Urothelium cell line (cell line): ENCODE results near the gene KIAA0513.
"Not testable (repeated sequence)": the region's sequence is repeated elsewhere in the genome, so short reads cannot be mapped to it uniquely, and the experiment has no call there.

ENCODE experiments used
- DNase-seq: peaks from one replicate; pipeline ENCODE4 v3.0.0; 2011; ENCODE audit warnings: low spot score, mixed read lengths
- FAIRE-seq: peaks from 2 replicates; lab custom pipeline; 2011; peaks lifted over from hg19 to GRCh38; lab: Jason Lieb, UNC

KIAA0513 gene

DNA sequence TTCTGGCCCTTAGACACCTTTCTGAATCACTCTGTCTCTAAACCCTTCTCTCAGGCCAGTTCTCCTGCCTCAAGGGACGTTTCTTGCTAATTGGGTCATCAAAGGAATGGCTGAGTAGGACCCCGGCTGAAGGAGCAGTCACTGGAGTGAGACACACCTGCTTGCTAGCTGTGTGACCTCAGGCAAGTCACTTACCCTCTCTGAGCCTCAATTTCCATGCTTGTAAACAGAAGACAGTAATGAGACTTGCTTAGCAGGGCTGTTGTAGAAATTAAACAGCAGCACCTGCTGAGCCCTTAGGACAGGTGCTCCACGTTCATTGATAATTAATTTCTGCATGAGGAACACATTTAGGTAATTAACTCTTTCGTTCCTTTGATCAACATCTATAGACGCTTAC is 77.9 kb downstream of the KIAA0513 start:
- DNase-seq (no peak), FAIRE-seq (no peak)

DNA sequence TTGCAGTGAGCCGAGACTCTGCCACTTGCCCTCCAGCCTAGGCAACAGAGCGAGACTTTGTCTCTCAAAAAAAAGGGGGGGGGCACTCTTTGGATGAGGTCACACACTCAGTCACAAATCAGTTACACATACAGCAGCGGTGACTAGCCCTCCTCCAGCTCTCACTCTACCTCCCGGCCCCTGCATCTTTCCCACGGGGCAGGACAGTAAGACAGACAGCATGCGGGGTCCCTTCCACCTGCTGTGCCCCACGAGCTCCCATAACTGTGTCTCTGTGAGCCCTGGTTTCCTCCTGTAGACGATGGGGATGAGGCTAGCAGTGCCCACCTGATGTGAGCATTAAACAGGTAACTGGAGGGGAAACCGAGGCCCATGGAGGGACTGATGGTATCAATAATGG is 79.5 kb downstream of the KIAA0513 start:
- no peak for FAIRE-seq

DNA sequence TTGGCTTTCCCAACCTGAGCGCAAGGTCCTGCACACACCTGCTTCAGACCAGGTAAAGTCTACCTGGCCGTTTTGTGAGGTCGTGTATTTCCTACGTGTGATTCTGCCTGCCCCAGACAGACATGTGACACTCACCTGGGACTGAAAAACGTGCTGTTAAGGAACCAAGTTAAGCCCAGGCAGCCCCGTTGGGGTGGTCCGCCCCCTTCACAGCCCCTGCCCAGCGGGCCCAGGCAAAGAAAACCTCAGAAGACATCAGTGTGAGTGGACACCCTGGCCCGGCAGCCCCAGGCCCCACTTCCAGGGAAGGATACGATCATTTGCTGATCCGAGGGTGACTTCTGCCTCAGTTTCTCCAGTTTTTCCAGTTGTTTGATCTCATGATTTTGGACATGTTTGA is 79.9 kb downstream of the KIAA0513 start:
- DNase-seq, result no peak
- no peak for FAIRE-seq

More for the DNA sequence above, 79.5 kb downstream of the KIAA0513 start:
- DNase-seq, result no peak

DNA sequence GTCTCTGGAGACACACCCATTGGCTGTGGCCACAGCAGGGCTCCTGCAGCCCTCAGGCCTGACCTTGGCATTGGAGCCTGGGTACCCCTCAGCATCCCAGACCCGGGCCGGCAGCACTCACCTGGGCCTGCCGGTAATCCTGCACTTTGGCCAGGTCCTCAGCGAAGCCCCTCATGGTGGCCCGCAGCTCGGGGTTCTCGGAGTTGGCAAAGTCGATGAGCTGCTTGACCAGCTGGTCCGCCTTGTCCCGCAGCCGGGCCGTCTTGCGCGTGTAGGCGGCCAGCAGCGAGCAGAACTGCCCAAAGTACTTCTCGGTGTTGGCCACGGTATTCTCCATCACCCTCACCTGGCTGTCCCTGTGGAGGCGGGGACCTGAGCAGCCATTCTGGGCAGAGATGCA is 82.5 kb downstream of the KIAA0513 start:
- DNase-seq, result no peak
- no peak for FAIRE-seq

DNA sequence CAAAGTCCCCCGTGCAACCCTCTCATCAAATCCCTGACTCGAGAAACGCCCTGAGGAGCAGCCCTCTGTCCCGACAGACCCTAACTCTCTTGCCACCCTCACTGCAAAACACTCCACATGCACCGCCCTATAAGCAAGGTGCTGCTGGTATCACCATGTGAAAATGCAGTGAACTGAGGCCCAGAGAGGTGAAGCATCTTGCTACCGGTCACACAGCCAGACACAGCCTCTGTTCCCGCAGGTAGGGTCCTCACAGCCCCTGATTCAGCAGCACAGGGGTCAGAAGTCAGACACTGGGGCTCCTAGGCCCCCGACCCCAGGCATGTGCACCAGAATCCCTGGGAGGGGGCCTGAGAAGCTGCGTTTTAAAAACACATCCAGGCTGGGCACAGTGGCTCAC is 83.6 kb downstream of the KIAA0513 start:
- FAIRE-seq, result no peak
- no peak for DNase-seq

DNA sequence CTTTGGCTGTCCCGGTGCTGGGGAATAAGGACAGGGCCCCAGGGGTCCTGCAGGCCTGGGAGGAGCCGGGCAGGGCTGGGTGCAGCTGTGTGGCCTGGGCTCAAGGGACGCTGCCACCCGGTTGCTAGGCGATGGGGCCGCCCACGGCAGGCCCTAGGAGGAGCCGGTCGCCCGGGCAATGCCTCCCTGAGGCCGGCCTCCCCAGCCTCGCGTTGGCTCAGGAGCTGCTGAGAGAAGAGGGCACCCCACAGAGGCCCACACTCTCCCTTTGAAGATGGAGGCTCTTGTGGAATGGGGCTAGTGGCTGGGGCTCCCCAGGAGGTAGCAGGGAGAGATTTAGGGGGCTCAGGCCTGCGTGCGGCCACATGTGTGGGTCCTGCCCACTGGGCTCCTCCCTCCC is 84.8 kb downstream of the KIAA0513 start, which contains the start of gene CIBAR2:
Gene CIBAR2 (minus strand): TSS at position 109 of the 400 bp plus-strand sequence. CDS start 120 bp downstream, outside the sequence.
- DNase-seq (peak; percentile 65), FAIRE-seq (no peak)

DNA sequence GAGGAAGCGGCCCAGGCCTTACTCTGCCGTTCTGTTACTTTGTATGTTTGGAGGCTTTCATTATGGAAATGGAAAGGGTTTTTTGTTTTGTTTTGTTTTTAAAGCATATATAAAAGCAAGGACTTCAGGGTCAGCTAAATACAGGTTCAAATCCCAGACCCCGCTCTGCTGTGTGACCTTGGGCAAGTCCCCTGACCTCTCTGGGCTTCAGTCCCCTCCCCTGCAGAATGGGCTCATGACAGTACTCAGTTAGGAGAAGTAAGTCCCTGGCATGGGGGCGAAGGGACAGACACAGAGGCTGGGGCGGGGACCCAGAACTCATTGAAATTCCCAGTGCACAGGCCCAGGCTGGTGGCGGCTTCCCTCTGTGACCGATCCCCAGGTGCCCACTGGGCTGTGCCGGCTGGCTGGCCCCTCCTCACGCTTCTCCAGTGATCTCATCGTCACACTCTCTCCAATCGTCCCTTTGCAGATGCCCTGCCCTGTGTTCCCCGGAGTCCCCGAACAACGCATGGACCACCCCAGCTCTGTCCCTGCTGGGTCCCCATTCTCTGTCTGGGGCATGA is 85.7 kb downstream of the KIAA0513 start:
- FAIRE-seq (no peak), DNase-seq (no peak)

DNA sequence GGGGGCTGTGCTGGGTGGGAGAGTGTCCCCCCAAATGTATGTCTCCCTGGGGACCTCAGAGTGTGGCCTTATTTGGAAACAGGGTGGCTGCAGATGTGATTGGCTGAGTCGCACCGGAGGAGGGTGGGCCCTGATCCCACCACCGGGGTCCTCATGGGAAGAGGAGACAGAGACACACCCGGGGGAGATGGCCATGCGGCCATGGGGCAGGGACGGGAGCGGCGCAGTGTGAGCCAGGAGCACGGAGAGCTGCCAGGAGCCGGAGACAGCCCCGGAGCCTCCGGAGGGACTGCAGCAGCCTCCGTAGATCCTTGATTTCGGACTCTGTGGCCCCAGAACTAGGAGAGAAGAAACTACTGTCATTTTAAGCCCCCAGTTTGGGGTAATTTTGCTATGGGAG is 86.3 kb downstream of the KIAA0513 start:
- no peak for DNase-seq
- no peak for FAIRE-seq

DNA sequence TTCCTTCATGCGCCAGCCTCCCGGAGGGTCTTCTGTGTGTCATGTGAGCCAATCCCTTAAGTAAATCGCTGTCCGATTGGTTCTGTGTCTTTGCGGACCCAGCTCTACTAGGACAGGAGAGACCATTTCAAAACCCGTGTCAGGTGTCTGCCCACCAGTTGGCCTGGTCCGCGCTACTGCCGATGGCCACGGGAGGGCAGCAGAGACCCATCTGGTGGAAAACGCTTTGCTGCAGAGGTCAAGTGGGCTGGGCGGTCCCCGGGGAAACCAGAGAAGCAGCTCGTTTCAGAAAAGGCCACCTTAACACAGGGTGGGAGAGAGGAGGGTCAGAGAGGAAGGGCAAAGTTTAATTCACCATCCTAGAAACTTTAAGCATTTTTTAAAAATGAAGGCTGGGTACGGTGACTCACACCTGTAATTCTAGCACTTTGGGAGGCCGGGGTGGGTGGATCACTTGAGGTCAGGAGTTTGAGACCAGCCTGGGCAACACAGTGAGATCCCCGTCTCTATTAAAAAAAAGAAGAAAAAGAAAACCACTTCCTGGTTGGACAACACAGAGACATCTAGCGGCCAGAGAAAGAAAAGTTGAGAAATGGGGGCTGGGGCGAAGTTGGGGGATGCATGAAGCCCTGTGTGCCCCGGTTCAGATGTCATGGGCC is 87.4 kb downstream of the KIAA0513 start:
- FAIRE-seq (peak; percentile 59), DNase-seq (peak; percentile 93)

DNA sequence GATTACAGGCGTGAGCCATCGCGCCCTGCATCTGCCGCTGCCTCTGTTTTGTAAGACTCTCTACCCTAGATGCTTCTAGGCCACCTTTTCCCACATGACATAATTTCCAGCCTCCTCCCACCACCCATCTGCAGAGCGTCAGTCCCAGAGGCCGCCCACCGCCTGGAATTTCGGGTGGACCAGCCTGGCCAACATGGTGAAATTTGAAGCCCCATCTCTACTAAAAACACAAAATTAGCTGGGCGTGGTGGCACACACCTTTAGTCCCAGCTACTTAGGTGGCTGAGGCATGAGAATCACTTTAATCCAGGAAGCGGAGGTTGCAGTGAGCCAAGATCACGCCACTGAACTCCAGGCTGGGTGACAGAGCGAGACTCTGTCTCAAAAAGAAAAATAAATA is 89.8 kb downstream of the KIAA0513 start:
- FAIRE-seq (no peak), DNase-seq (no peak)

DNA sequence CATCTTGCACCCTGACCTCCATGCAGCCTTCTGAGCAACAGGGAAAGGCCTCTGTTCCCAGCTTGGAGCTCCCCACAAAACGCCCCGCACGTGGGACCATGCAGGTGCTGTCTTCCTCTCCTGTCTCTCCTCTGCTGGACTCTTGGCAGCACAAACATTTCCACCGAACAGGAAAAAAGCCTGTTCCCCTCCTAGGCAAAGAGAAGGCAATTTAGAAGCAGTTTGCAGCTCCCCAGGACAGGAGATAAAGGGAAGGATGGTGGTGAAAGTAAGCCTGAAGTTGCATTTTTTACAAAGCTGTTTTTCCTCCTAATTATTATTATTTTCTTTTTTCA is 92.4 kb downstream of the KIAA0513 start:
- FAIRE-seq (no peak), DNase-seq (no peak)

DNA sequence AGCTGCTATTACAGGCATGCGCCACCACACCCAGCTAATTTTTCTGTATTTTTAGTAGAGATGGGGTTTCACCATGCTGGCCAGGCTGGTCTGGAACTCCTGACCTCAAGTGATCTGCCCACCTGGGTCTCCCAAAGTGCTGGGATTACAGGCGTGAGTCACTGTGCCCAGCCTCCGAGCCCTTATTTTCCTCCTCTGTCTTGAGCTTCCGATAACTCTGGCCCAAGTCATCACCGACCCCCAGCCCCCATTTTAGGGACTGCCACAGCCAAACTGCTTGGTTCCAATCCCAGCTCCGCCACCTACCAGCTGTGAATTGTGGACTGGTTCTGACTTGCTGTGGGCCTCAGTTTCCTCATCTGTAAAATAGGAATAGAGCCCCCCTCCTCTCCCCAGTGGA is 95.8 kb downstream of the KIAA0513 start:
- FAIRE-seq, DNase-seq: not testable (repeated sequence)

DNA sequence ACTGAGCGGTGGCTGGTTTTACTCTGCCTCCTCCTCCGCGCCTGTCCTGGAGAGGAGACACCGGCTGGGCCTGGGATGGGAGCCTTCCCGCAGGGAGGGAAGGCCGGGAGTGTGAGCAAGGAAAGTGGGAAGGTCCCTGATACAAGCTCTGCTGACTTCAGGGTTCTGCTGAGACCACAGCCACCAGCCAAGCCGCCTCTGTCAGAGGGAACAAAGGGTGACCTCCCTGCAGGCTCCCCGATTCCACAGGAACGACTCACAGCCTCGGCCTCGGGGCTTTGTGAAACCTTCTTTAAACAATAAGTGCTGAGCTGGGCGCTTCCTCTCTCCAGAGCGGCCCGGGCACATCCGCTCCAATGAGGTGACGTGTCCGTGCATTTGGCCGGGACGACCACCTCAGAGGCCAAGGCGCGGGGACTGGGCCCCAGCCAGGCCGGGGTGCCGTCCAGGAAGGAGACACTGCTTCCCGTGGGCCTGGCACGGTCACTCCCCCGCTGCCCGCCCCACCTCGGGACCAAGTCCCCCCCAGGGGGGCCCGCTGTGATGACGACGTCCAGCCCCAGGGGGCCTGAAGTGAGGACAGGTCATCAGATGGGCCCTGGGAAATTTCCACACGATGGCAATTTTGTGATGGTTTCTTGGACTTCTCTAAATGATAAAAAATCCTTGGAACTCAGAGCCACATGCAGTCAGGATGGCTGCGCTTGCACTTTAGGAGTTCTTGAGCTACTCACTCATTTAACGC is 96.5 kb downstream of the KIAA0513 start:
- FAIRE-seq (no peak), DNase-seq (no peak)

DNA sequence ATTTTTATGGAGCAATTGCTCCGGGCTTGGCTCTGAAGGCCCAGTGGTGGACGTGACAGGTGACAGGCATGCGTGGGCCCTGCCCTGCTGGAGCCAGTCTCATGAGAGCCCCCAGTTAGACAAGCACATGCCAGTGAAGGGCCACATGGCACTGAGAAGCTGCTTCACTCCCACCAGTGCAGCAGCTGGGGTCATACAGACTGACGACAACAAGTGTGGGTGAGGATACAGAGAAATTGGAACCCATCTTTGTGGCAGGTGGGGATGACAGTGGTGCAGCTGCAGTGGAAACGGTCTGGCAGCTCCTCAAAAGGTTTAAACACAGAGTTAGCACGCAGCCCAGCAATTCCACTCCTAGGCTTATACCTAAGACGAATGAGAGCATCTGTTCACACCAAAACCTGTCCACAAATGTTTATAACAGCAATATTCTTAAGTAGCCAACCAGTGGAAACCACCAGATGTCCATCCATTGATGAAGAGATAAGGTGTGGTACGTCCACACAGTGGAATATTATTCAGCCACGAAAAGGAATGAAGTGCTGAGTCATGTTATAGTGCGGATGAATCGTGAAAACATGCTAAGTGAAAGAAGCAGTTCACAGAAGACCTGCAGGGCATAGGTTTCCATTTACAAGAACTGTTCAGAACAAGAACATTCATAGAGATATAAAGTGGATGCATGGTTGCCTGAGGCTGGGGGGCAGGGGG is 97.2 kb downstream of the KIAA0513 start:
- no peak for FAIRE-seq
- no peak for DNase-seq

DNA sequence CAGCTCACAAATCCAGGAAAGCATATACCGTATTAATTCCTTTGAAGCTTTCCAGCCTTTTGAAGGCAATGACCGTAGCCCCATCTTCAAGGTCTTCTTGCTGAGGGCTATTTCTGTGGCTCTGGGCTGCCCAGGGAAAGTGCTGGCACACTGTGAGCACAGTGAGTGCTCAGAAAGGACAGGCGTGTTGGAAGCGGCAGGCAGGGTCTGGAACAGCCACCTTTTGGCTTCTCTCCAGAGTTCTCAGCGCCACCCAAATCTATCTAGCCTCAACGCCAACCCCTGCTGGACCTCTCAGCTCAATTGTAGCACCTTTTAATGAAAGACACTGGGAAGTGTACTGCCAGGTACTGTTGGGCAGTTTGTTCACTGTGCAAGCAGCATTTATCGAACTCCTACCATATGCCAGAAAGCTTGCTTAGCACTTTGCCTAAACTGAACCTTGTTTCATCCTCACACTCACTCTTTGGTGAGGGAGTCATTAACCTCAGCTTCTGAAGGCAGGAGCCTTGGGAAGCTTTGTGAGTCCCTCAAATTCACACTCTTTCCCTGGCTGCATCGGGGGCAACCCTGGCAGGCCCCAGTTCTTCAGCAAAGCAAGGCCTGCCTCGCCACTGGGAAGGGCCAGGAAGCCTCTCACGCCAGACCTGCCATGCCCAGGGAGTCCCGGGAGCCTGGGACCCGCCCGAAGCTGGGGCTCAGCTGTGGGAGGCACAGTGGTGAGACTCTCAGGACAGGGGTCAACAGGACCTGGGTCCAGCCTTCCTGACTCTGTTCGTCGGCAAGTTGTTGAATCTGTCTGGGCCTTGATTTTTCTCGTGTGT is 98.2 kb downstream of the KIAA0513 start:
- no peak for FAIRE-seq
- DNase-seq, result no peak

DNA sequence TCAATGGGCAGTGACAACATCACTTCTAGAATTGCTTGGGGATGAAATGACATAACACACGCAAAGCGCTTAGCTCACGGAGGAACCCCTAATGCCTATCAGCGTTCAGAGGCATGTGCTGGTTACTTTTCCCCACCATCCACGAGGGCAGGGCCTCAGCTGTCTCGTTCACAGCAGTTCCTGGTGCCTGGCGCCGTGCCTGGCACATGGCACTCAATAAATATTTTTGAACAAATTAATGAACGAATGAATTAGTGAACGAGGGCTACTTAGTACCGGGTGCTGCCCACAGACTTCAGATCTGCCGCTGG is 98.8 kb downstream of the KIAA0513 start:
- no peak for FAIRE-seq
- no peak for DNase-seq

DNA sequence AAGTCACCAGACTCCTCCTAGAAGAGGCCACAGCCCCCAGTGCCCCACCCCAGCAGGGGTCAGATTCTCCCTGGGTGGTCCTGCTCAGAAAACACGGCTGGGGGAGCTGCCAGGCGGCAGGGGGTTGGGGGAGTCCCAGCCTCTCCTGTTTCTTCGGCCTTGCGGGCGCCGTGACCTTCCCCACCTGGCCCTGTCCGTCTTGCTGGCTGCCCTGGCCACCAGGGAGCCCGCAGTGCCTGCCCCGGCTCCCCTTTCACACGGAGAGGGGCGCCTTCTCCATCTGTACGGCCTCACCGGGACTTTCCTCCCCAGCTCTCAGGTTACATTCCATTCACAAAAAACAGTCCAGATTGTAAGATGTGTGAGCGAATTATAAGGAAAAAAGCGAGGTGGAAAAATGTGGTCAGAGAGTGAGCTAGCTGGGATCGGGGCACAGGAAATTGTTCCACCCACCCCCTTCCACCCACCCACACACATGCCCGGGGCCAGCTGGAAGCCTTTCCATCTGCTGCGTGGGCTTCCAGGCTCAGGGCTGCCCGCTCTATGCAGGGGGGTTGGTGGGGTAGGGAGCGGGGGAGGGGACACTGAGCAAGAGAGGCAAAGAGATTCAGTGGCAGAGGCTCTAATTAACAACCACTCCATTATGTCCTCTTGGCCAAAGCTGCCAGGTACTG is 99.2 kb downstream of the KIAA0513 start:
- FAIRE-seq, result no peak
- DNase-seq, result peak; percentile 91

DNA sequence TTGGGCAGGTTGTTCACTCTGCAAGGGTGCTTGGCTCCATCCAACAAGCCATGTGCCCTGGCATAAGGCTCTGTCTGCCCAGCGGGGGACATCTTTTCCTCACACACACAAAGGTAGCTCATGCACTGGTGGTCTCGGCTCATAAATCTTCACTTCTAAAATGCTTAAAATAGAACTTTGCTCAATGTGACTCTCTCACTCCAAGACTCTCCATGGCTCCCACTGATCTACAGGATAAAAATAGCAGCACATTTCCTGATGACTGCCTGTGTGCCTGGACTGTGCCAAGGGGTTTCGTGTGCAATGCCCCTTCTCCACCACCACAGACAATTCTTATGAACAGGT is 99.8 kb downstream of the KIAA0513 start:
- DNase-seq, result no peak
- FAIRE-seq, result no peak

DNA sequence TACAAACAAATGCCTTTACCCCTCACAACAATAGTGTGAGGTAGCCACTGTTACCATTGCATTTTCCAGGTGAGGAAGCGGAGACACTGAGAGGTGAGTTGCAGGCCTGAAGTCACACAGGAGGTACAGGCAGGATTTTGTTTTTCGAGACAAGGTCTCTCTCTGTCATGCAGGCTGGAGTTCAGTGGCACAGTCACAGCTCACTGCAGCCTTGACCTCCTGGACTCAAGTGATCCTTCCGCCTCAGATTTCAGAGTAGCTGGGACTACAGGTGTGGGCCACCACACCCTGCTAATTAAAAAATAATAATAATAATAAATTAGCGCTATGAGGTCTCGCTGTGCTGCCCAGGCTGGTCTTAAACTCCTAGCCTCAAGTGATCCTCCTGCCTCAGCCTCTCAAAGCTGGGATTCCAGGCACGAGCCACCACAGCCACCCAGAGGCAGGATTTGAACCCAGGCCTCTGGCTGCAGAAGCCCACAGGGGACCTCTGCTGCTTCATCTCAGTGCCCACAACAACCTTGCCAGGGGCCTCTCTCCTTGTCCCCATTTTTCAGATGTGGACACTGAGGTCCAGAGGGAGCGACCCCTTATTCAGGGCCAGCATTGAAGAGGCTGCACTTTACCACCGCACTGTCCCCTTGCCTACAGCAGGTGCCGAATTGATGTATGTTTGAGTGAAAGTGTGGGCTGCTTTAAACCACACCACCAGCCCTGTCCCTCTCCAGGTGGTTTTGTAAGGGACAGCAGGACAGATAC is 100.7 kb downstream of the KIAA0513 start:
- FAIRE-seq (no peak), DNase-seq (no peak)
